IPS-15b (cell line): ENCODE measurements around the gene C3.
"Not testable (repeated sequence)": the region's sequence is repeated elsewhere in the genome, so short reads cannot be mapped to it uniquely, and the experiment has no call there.

Experiments
- H3K27me3 ChIP-seq: one replicate; pipeline ENCODE4 v1.6.1; 2013; ENCODE audit warnings: low read length; ENCODE audit not compliant: control insufficient read depth, insufficient read depth
- H3K36me3 ChIP-seq: one replicate; pipeline ENCODE4 v1.6.1; 2013; ENCODE audit warnings: low read length; ENCODE audit not compliant: control insufficient read depth, insufficient read depth
- H3K4me1 ChIP-seq: one replicate; pipeline ENCODE4 v1.6.1; 2013; ENCODE audit warnings: mild to moderate bottlenecking, low read length; ENCODE audit not compliant: control insufficient read depth, insufficient read depth
- H3K4me3 ChIP-seq: one replicate; pipeline ENCODE4 v1.5.1; 2013; ENCODE audit warnings: low read depth, low read length
- H3K9ac ChIP-seq: one replicate; pipeline ENCODE4 v1.6.1; 2013; ENCODE audit warnings: low read depth, mild to moderate bottlenecking, low read length
- H3K9me3 ChIP-seq: one replicate; pipeline ENCODE4 v1.6.1; 2013; ENCODE audit warnings: mild to moderate bottlenecking, low read length; ENCODE audit not compliant: control insufficient read depth, insufficient read depth

C3 gene

DNA sequence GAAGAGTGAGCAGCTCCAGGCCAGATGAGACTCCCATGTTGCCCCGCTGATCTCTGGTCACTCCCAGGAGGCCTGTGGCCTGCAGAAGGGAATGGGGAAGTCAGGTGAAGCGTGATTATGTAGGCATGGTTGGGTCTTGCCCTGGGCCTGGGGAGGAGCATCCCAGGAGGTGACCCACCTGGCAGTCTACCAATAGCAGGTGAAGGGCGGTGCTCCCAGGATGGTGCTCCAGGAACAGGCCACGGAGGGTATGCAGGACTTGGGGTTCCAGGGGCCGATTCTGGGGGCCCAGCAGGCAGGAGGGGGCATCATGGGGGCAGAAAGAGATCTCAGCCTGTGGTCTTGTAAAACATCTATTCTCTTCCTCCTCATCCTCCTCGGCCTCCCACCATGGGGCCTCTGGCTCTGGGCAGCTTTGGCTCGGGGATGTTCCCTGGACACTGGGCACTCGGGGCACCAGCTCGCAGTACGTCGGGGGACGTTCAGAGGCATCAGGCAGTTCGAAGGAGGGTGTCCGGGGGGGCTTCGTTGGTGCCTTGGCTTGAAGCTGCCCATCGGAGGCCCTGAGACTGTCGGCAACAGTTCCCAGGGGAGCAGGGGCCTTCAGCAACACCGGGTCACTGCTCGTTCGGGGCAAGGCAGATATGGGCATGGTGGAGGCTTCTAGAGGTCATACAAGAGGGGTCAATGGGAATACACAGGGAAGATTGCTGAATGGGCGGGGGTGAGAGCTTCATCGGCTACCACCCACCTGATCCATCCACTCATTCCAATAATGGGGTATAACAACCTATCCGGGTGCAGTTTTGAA, 34.4 kb upstream of the C3 start:
- Histone ChIP-seq H3K36me3 (peaks cover 33% of the 10 kb centered on the region), H3K9me3 (no peaks in the 10 kb centered on the region), H3K4me1 (peaks cover 5% of the 10 kb centered on the region)

GRCh38 chr19:6754136-6754535, 33.7 kb upstream of the C3 start:
- no peak overlapping the region for H3K4me3 ChIP-seq
- H3K27me3 ChIP-seq, result no peaks in the 10 kb centered on the region
- no peak overlapping the region for H3K9ac ChIP-seq
- H3K9me3 ChIP-seq, result no peaks in the 10 kb centered on the region
- H3K4me1 ChIP-seq, result peaks cover 5% of the 10 kb centered on the region
- peaks cover 35% of the 10 kb centered on the region for H3K36me3 ChIP-seq

More for the DNA sequence above, 34.4 kb upstream of the C3 start:
- Histone ChIP-seq H3K4me3 (no peak overlapping the region), H3K27me3 (no peaks in the 10 kb centered on the region), H3K9ac (no peak overlapping the region)

DNA sequence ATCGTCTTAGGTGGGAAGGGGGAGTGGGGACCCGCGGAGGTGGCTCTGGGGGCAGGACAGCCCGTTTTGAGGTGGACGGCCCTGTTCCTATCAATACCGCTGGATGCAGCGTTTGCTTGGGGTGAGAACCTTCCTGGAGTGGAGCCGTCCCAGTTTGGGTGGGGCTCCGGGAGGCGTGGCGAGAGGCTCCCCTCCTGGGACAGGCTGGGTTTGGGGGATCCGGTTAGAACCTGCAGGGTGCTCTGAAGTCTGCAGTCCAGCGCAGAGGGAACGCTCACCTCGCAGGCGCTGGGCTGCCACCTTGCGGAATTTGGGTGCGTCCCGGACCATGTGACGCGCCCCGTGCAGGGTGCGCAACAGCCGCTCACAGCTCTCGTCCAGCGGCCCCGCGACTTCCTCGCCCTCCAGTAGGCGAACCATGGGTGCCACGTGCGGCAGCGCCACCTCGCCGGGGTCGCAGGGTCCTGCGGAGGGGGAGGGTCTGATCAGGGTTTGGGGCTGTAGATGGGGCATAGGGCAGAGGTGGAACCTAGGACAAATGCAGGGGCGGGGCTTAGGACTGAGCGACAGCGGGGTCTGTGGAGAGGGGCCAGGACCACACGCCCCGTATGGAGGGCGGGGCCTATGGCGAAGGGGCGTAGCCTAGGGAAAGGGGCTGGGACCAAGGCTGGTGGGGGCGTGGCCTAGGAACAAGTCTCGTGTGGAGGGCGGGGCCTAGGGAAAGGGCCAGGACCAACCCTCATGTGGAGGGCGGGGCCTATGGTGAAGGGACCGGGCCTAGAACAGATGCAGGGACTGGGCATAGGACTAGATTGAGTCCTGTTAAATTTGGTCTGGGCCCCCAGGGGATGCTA, 33.0 kb upstream of the C3 start:
- Histone ChIP-seq H3K9ac (peak overlapping the region; percentile 79), H3K4me1 (peaks cover 5% of the 10 kb centered on the region), H3K4me3 (peak overlapping the region; percentile 62), H3K9me3 (no peaks in the 10 kb centered on the region), H3K36me3 (peaks cover 41% of the 10 kb centered on the region), H3K27me3 (no peaks in the 10 kb centered on the region)

GRCh38 chr19:6752256-6753177, 32.1 kb upstream of the C3 start:
- no peaks in the 10 kb centered on the region for H3K9me3 ChIP-seq
- peaks cover 46% of the 10 kb centered on the region for H3K36me3 ChIP-seq
- H3K4me1 ChIP-seq, result peaks cover 5% of the 10 kb centered on the region
- H3K9ac ChIP-seq, result peak overlapping the region; percentile 79
- H3K27me3 ChIP-seq, result no peaks in the 10 kb centered on the region
- peak overlapping the region; percentile 62 for H3K4me3 ChIP-seq

DNA sequence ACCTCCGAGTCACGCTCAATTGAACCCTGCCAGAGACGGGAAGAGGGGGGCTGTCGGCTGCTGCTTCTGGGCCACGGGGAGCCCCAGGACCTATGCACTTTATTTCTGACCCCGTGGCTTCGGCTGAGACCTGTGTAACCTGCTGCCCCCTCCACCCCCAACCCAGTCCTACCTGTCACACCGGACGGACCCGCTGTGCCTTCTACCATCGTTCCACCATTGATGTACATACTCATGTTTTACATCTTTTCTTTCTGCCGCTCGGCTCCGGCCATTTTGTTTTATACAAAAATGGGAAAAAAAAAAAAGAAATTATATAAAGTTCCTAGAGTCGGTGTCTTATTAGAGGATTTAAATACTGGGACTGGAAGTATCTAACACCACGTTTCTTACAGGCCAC, 30.7 kb upstream of the C3 start:
- H3K9ac ChIP-seq, result no peak overlapping the region
- H3K4me3 ChIP-seq, result no peak overlapping the region
- peaks cover 54% of the 10 kb centered on the region for H3K36me3 ChIP-seq
- no peaks in the 10 kb centered on the region for H3K9me3 ChIP-seq
- H3K27me3 ChIP-seq, result no peaks in the 10 kb centered on the region
- H3K4me1 ChIP-seq, result peaks cover 5% of the 10 kb centered on the region

DNA sequence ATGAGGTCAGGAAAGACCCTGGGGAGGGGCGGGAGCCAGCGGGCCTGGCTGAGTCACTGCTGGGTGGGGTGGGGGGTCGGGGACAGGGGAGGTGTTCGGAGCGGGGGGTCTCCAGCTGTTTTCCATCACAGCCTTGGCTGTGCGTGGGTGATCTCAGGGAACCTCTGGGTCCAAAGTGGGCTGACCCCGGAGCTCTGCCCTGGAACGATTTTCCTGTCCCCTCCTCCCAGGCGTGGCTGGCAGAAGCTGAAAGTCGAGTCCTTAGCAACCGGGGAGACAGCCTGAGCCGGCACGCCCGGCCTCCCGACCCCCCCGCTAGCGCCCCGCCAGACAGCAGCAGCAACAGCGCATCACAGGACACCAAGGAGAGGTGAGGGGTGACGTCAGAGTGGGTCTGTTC, 29.6 kb upstream of the C3 start:
- peaks cover 61% of the 10 kb centered on the region for H3K36me3 ChIP-seq

DNA sequence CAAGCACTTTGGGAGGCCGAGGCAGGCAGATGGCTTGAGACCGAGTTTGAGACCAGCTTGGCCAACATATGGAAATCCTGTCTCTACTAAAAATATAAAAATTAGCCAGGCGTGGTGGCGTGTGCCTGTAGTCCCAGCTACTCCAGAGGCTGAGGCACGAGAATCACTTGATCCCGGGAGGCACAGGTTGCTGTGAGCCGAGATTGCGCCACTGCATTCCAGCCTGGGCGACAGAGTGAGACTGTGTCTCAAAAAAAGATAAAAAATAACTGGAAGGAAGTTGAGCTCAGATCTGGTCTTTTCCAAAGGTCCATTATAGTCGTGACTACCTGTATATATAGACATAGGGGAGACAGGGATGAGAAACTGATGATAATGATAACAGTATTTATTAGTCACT, 28.1 kb upstream of the C3 start:
- H3K4me3 ChIP-seq, H3K4me1 ChIP-seq, H3K27me3 ChIP-seq, H3K9me3 ChIP-seq, H3K9ac ChIP-seq: not testable (repeated sequence)
- peaks cover 70% of the 10 kb centered on the region for H3K36me3 ChIP-seq

More for the DNA sequence above, 29.6 kb upstream of the C3 start:
- H3K27me3 ChIP-seq, result no peaks in the 10 kb centered on the region
- H3K9me3 ChIP-seq, result no peaks in the 10 kb centered on the region
- no peak overlapping the region for H3K4me3 ChIP-seq
- no peak overlapping the region for H3K9ac ChIP-seq
- H3K4me1 ChIP-seq, result peaks cover 5% of the 10 kb centered on the region

DNA sequence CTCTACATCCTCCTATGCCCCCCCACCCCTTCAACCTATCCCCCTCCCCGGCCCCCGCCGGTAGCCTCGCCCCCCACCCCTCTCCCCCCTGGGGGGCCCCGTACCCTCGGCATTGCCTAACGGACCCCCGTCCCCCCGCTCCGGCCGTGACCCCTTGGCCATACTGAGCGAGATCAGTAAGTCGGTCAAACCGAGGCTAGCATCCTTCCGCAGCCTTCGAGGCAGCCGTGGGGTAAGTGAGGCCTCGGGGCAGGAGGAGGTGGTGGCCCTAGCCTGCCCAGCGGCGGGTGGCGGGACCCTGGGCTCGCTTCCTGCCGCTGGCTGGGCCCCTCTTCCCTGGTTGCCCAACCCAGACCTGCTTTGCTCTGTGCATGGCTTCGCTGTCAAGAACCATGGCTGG, 25.5 kb upstream of the C3 start:
- Histone ChIP-seq H3K36me3 (peaks cover 67% of the 10 kb centered on the region), H3K9ac (no peak overlapping the region), H3K27me3 (no peaks in the 10 kb centered on the region), H3K9me3 (no peaks in the 10 kb centered on the region), H3K4me3 (no peak overlapping the region), H3K4me1 (peaks cover 8% of the 10 kb centered on the region)

- no peak overlapping the region for H3K9ac ChIP-seq
- H3K4me1 ChIP-seq, result peaks cover 8% of the 10 kb centered on the region
- H3K27me3 ChIP-seq, result no peaks in the 10 kb centered on the region
- H3K4me3 ChIP-seq, result no peak overlapping the region
- H3K36me3 ChIP-seq, result peaks cover 55% of the 10 kb centered on the region
- no peaks in the 10 kb centered on the region for H3K9me3 ChIP-seq
These were observed 24.2 kb upstream of the C3 start for GRCh38 chr19:6744381-6745301.

GRCh38 chr19:6743714-6744380, 23.4 kb upstream of the C3 start:
- Histone ChIP-seq H3K9ac (no peak overlapping the region), H3K4me3 (no peak overlapping the region), H3K4me1 (peaks cover 8% of the 10 kb centered on the region), H3K9me3 (no peaks in the 10 kb centered on the region), H3K27me3 (no peaks in the 10 kb centered on the region), H3K36me3 (peaks cover 47% of the 10 kb centered on the region)
